ENCODE measurements around the gene SCNN1G. TPM values are rescaled to one million over a fixed set of nuclear protein-coding genes. Genes with fewer than 3 reads are reported as not detected.
A peak's percentile ranks its signal among the peaks of the same experiment; 100 is the strongest.

SCNN1G gene
- total and polyA plus RNA-seq, 9 of the 15 experiments (the other 6 are each of a cell fraction or from before 2014, with no cell fraction given) = not detected

DNA sequence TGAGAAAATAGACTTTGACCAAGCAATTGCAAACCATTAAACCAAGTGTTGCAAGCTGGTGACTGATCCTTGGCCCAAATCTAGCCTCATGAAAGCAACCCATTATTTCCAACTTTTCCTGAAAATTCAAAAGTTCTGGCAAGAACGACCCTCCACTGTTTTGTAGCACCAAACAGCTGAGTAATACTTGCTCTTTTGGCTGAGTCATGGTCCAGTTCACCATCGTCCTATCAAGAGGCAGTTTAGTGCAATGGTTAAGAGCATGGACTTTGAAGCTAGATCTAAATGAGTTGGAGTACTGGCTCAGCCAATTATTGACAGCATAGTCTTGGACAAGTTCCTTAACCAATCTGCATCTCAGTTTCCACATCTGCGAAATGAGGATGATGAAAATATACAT is 31.3 kb downstream of the SCNN1G start:
- in situ Hi-C loops (cut with MboI) = no loop called here
- no peaks in the 10 kb centered on the region for H3K36me3 ChIP-seq (ENCODE audit: control insufficient read depth, insufficient read depth, low read length)
- ATAC-seq = peak; percentile 54; the same call in 1 of the 3 replicates
- peak; percentile 19 for FAIRE-seq
- TF ChIP-seq ZNF316 (IDR thresholded peaks at IDR 0.05) (peak; percentile 95), DPF2 (IDR thresholded peaks at IDR 0.05) (0 out of 2 replicates have a peak, but pooled peaks have one; percentile 14), MAFK (IDR thresholded peaks at IDR 0.05; ENCODE audit: low read length) (peak; percentile 62; the same call in 1 of the 2 replicates), C11orf30 (IDR thresholded peaks at IDR 0.05; ENCODE audit: low read depth) (peak; percentile 83), BACH1 (tag; IDR thresholded peaks at IDR 0.05) (peak; percentile 71; the same call in 1 of the 2 replicates), NFE2 (IDR thresholded peaks at IDR 0.05; ENCODE audit: low read depth) (peak; percentile 82), MAFG (tag; conservative IDR thresholded peaks at IDR 0.05) (peak; percentile 90), NFE2L1 (tag; IDR thresholded peaks at IDR 0.05; ENCODE audit: borderline replicate concordance, low read depth) (peak; percentile 70), MAFF (IDR thresholded peaks at IDR 0.05; ENCODE audit: low read length) (peak; percentile 69), DACH1 (IDR thresholded peaks at IDR 0.05; ENCODE audit: partially characterized antibody) (no peak), HDAC3 (IDR thresholded peaks at IDR 0.05; ENCODE audit: borderline replicate concordance, partially characterized antibody) (no peak)
- H3K27ac ChIP-seq (ENCODE audit: extremely low read depth, low read depth, low read length) = no peak overlapping the region; the same call in 2 of the 3 replicates
- H3K4me1 ChIP-seq (replicated peaks in 1 of 2; ENCODE audit: control insufficient read depth in 2 of 2, insufficient read depth in 2 of 2, low read length in 2 of 2) = no peaks in the 10 kb centered on the region; a peak in 1 of 5 replicates
- H3K27me3 ChIP-seq (ENCODE audit: control insufficient read depth in 2 of 2, insufficient read depth in 2 of 2, low read length in 2 of 2) = peaks cover 0 to 24% of the 10 kb centered on the region in 2 experiments; a peak in 3 of 5 replicates
- no peak overlapping the region for H2AFZ ChIP-seq (ENCODE audit: low read depth, low read length)
- H3K9me3 ChIP-seq (replicated peaks; ENCODE audit: control insufficient read depth, insufficient read depth, low read depth, low read length) = no peaks in the 10 kb centered on the region
- WGBS (ENCODE audit: insufficient coverage, low coverage, missing lambda C conversion rate) = 2% methylated on average over 3 of the region's 3 CpGs
- no TSS peak for BruUV-seq (replicated peaks)
- DNase-seq (ENCODE audit: extremely low read depth in 1 of 4, low spot score in 3 of 4) = peak in 2 of 4 experiments; percentile 14 to 18
- H4K20me1 ChIP-seq (replicated peaks; ENCODE audit: control insufficient read depth, insufficient read depth, low read length) = no peaks in the 10 kb centered on the region
- intact Hi-C loops (cut with micrococcal nuclease) = no loop called here
- H3K4me2 ChIP-seq (ENCODE audit: insufficient read depth, low read length) = no peak overlapping the region; the same call in 1 of the 2 replicates
- no peaks in the 10 kb centered on the region for H3K79me2 ChIP-seq (ENCODE audit: control insufficient read depth, insufficient read depth, low read length)
- POLR2A ChIA-PET = no interaction called here
- CTCF ChIA-PET (ENCODE audit: low intra/inter-chr PET ratio) = no interaction called here
- peaks cover 5% of the 10 kb centered on the region for H3K9me1 ChIP-seq (ENCODE audit: control insufficient read depth, insufficient read depth, low read length)
- no peak overlapping the region for H3K4me3 ChIP-seq
- H3K9ac ChIP-seq (ENCODE audit: insufficient read depth in 1 of 2, low read depth in 2 of 2, low read length in 2 of 2) = no peak overlapping the region
